ENCODE measurements around the gene WASF2. TPM values are rescaled to one million over a fixed set of nuclear protein-coding genes. Genes with fewer than 3 reads are reported as not detected.
A peak's percentile ranks its signal among the peaks of the same experiment; 100 is the strongest.

WASF2 gene
- total RNA-seq, 3 donors from 2014 or later, result 41.6 to 93.5 (median 43.2) TPM

- TF ChIP-seq CTCF (IDR thresholded peaks at IDR 0.05) (no peak), POLR2A (IDR thresholded peaks at IDR 0.05) (no peak), POLR2AphosphoS5 (IDR thresholded peaks at IDR 0.05) (no peak)
- intact Hi-C loops (cut with DNase I; ENCODE audit: low total_unique reads), result loop anchor here (5.0 kb wide), 1 partner anchor 1148 kb away; the partner anchor contains the start of gene ZNF683
- Histone ChIP-seq H3K4me3 (no peak overlapping the region), H3K27me3 (no peaks in the 10 kb centered on the region), H3K36me3 (no peaks in the 10 kb centered on the region), H3K9me3 (no peaks in the 10 kb centered on the region), H3K27ac (peak overlapping the region; percentile 75 to 82), H3K4me1 (peaks cover 9 to 23% of the 10 kb centered on the region in 2 donors)
- no peak for DNase-seq (ENCODE audit: low spot score in 2 of 2)
These were observed 30.7 kb upstream of the WASF2 start for GRCh38 chr1:27520651-27521050.

GRCh38 chr1:27519331-27520258 lies 29.6 kb upstream of the WASF2 start:
- Histone ChIP-seq H3K36me3 (no peaks in the 10 kb centered on the region), H3K9me3 (no peaks in the 10 kb centered on the region), H3K27me3 (no peaks in the 10 kb centered on the region), H3K27ac (peak overlapping the region; percentile 75 to 82), H3K4me3 (peak overlapping the region in 2 of 3 donors; percentile 22 to 53), H3K4me1 (peaks cover 8 to 22% of the 10 kb centered on the region in 2 donors)
- intact Hi-C loops (cut with DNase I; ENCODE audit: low total_unique reads), result loop anchor here (5.0 kb wide), 1 partner anchor 1147 kb away; the partner anchor contains the start of gene ZNF683
- DNase-seq (ENCODE audit: low spot score in 2 of 2), result no peak
- no peak for TF ChIP-seq POLR2A (IDR thresholded peaks at IDR 0.05)
- TF ChIP-seq CTCF (IDR thresholded peaks at IDR 0.05), result no peak

- Histone ChIP-seq H3K27ac (peak overlapping the region; percentile 75 to 82), H3K27me3 (no peaks in the 10 kb centered on the region), H3K4me3 (no peak overlapping the region), H3K4me1 (peaks cover 8 to 23% of the 10 kb centered on the region in 2 donors), H3K36me3 (no peaks in the 10 kb centered on the region), H3K9me3 (no peaks in the 10 kb centered on the region)
- intact Hi-C loops (cut with DNase I; ENCODE audit: low total_unique reads), result no loop called here
- no peak for TF ChIP-seq POLR2A (IDR thresholded peaks at IDR 0.05)
- TF ChIP-seq CTCF (IDR thresholded peaks at IDR 0.05), result no peak
- TF ChIP-seq POLR2AphosphoS5 (IDR thresholded peaks at IDR 0.05), result no peak
- DNase-seq (ENCODE audit: low spot score in 2 of 2), result no peak
These were observed 28.8 kb upstream of the WASF2 start for GRCh38 chr1:27518808-27519207.

- H3K4me3 ChIP-seq, result no peak overlapping the region
- no peaks in the 10 kb centered on the region for H3K27me3 ChIP-seq
- H3K4me1 ChIP-seq, result peaks cover 5 to 27% of the 10 kb centered on the region in 2 donors
- no peaks in the 10 kb centered on the region for H3K36me3 ChIP-seq
- intact Hi-C loops (cut with DNase I; ENCODE audit: low total_unique reads), result no loop called here
- TF ChIP-seq CTCF (IDR thresholded peaks at IDR 0.05), result no peak
- TF ChIP-seq POLR2AphosphoS5 (IDR thresholded peaks at IDR 0.05), result no peak
- TF ChIP-seq POLR2A (IDR thresholded peaks at IDR 0.05), result no peak
- peak overlapping the region; percentile 75 to 82 for H3K27ac ChIP-seq
- H3K9me3 ChIP-seq, result no peaks in the 10 kb centered on the region
- DNase-seq (ENCODE audit: low spot score in 2 of 2), result no peak
These were observed 28.1 kb upstream of the WASF2 start for GRCh38 chr1:27517907-27518718.

Data from breast epithelium (tissue), 4 donors.